ENCODE data around the gene UBE2L3. TPM values are rescaled to one million over a fixed set of nuclear protein-coding genes. Genes with fewer than 3 reads are reported as not detected.

The UBE2L3 gene
- total RNA-seq, 2 experiments from 2014 or later, result 18.7 TPM

DNA sequence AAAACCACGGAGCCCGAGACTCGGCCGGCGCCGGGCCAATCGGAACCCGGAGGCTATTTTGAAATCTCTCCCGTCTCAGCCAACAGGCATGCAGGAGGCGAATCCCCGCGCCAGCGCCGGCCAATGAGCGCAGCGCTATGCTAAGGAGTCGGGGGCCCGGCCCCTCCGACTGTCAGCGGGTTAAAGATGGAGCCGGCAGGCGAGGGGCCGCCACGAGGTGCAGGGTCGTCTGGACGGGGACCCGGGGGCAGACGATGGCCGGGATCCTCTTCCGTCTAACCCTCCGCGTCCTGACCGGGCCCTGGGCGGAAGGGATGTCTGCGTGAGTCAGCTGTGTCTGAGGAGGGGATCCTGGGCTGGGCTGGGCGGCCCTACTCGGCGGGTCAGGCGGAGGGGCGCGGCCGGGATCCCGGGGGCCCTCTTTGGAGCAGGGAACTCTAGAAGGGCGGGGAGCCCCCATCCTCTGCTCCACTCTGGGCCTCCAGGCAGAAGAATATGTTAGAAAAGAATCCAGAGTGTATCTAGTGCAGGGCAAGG is 84.6 kb downstream of the UBE2L3 start:
- Histone ChIP-seq H3K4me1 (ENCODE audit: insufficient read depth, low read length) (peaks cover 32% of the 10 kb centered on the region), H3K27me3 (ENCODE audit: control insufficient read depth in 1 of 2, insufficient read depth in 2 of 2, low read length in 2 of 2) (no peaks in the 10 kb centered on the region), H3K4me3 (ENCODE audit: low read length) (peak overlapping the region; percentile 65), H3K27ac (ENCODE audit: low read depth in 1 of 2, low read length in 2 of 2) (no peak overlapping the region), H3K9me3 (ENCODE audit: control insufficient read depth in 1 of 2, insufficient read depth in 1 of 2, low read length in 2 of 2) (no peaks in the 10 kb centered on the region), H3K36me3 (ENCODE audit: insufficient read depth, low read length) (peaks cover 12% of the 10 kb centered on the region)
- ChIA-PET POLR2A (interaction anchor here (2.1 to 4.4 kb wide), 2 partner anchors 10 to 23 kb away, joined by 10 to 32 read pairs; partner anchors contain the start of gene SDF2L1), CTCF (interaction anchor here (1.0 to 1.4 kb wide), 2 partner anchors 9 to 10 kb away, joined by 4 to 5 read pairs; partner anchors contain the start of gene SDF2L1)
- peaks cover 4% of the 10 kb centered on the region for H3K36me3 Mint-ChIP-seq (ENCODE audit: low read depth)
- H3K27me3 Mint-ChIP-seq, result no peaks in the 10 kb centered on the region
- peak; percentile 61 to 89 (median 74) for DNase-seq
- TF ChIP-seq, protein P1, sequence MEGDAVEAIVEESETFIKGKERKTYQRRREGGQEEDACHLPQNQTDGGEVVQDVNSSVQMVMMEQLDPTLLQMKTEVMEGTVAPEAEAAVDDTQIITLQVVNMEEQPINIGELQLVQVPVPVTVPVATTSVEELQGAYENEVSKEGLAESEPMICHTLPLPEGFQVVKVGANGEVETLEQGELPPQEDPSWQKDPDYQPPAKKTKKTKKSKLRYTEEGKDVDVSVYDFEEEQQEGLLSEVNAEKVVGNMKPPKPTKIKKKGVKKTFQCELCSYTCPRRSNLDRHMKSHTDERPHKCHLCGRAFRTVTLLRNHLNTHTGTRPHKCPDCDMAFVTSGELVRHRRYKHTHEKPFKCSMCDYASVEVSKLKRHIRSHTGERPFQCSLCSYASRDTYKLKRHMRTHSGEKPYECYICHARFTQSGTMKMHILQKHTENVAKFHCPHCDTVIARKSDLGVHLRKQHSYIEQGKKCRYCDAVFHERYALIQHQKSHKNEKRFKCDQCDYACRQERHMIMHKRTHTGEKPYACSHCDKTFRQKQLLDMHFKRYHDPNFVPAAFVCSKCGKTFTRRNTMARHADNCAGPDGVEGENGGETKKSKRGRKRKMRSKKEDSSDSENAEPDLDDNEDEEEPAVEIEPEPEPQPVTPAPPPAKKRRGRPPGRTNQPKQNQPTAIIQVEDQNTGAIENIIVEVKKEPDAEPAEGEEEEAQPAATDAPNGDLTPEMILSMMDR (IDR thresholded peaks at IDR 0.05), result no peak
- H3K9me3 Mint-ChIP-seq, result no peaks in the 10 kb centered on the region
- intact Hi-C loops (cut with DNase I, micrococcal nuclease), result no loop called here
- no peak overlapping the region for H3K27ac Mint-ChIP-seq
- H3K4me1 Mint-ChIP-seq (ENCODE audit: low read depth), result peaks cover 33% of the 10 kb centered on the region
- peak; percentile 98 for ATAC-seq (ENCODE audit: poor library complexity)
- H3K4me3 Mint-ChIP-seq, result peak overlapping the region; percentile 87

DNA sequence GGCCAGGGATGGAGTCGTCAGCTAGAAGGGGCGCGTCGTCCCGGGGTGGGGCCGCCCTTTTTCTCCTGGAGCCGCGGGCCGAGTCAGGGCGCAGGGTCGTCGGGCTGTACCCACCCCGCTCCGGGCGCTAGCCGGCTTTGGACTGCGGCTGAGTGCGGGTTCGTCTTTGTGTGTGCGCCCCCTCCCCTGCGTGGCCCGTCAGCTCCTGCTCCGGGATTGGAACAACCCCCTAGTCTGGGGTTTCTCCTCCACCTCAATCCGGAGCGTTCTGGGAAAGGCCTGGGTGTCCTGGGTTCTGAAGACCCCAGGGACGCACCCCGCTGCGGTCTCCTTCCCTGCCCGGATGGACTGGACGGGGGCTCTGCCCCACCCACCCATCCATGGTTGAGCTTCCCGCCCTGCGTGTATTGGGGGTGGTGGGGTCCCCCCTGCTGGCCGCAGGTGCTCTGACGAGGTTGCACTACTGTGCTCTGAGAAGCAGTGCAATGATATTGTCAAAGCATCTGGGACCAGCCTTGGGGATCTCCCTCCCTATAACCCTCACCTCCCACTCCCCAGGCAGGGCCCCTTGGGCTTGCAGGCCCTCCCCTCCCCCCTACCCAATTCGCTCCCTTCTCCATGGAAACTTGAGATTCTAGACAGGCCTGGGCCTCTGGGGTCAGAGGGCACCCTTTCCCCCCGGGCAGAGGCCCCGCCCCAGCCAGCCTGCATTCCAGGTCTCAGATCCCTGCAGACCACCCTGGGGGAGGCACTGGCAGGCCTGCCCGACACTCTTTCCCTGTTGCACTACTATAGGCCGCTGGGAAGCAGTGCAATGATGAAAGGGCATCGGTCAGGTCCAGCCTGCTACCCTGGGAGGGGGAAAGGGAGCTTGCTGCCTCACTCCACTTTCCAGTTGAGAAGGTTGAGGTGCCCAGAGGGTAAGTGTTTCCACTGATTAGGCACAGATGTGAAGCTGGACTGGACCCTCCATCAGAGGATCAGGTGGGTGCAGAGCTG is 85.3 kb downstream of the UBE2L3 start:
- ChIA-PET POLR2A (interaction anchor here (2.1 to 4.4 kb wide), 2 partner anchors 11 to 24 kb away, joined by 10 to 32 read pairs; partner anchors contain the start of gene SDF2L1), CTCF (interaction anchor here (1.1 to 1.4 kb wide), 2 partner anchors 10 to 24 kb away, joined by 3 to 5 read pairs; no protein-coding TSS in a partner anchor)
- intact Hi-C loops (cut with DNase I, micrococcal nuclease), result no loop called here
- Mint-ChIP-seq H3K27me3 (no peaks in the 10 kb centered on the region), H3K27ac (no peak overlapping the region), H3K9me3 (no peaks in the 10 kb centered on the region), H3K4me1 (ENCODE audit: low read depth) (peaks cover 35% of the 10 kb centered on the region), H3K36me3 (ENCODE audit: low read depth) (peaks cover 4% of the 10 kb centered on the region), H3K4me3 (peak overlapping the region; percentile 45)
- no peak for ATAC-seq (ENCODE audit: poor library complexity)
- Histone ChIP-seq H3K4me1 (ENCODE audit: insufficient read depth, low read length) (peaks cover 35% of the 10 kb centered on the region), H3K27me3 (ENCODE audit: control insufficient read depth in 1 of 2, insufficient read depth in 2 of 2, low read length in 2 of 2) (no peaks in the 10 kb centered on the region), H3K4me3 (ENCODE audit: low read length) (peak overlapping the region; percentile 65), H3K36me3 (ENCODE audit: insufficient read depth, low read length) (peaks cover 8% of the 10 kb centered on the region), H3K27ac (ENCODE audit: low read depth in 1 of 2, low read length in 2 of 2) (no peak overlapping the region), H3K9me3 (ENCODE audit: control insufficient read depth in 1 of 2, insufficient read depth in 1 of 2, low read length in 2 of 2) (no peaks in the 10 kb centered on the region)
- TF ChIP-seq, protein P1 (IDR thresholded peaks at IDR 0.05), result no peak
- DNase-seq, result peak in 1 of 14 experiments; percentile 40

DNA sequence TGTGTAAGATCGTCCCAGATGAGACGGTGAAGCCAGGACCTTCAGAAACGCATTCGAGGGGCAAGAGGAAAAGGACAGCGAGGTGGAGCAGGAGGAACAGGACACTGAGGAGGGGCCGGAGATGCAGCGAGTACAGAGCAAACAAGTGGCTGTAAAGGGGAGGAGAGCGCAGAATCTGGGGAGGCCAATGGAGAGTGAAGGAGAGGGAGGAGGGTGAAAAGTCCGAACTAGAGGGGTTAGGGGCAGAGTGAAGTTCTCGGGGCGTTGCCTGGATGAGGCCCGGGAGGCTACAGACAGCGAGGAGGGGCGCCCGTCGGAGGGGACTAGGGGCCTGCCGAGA is 89.5 kb downstream of the UBE2L3 start:
- POLR2A ChIA-PET, result interaction anchor here (1.3 to 2.4 kb wide), 2 partner anchors 15 to 28 kb away, joined by 5 to 11 read pairs; partner anchors contain the start of gene SDF2L1
- Histone ChIP-seq H3K9me3 (ENCODE audit: control insufficient read depth in 1 of 2, insufficient read depth in 1 of 2, low read length in 2 of 2) (no peaks in the 10 kb centered on the region), H3K4me1 (ENCODE audit: insufficient read depth, low read length) (peaks cover 29% of the 10 kb centered on the region), H3K36me3 (ENCODE audit: insufficient read depth, low read length) (no peaks in the 10 kb centered on the region), H3K4me3 (ENCODE audit: low read length) (peak overlapping the region; percentile 24), H3K27ac (ENCODE audit: low read depth in 1 of 2, low read length in 2 of 2) (no peak overlapping the region), H3K27me3 (ENCODE audit: control insufficient read depth in 1 of 2, insufficient read depth in 2 of 2, low read length in 2 of 2) (no peaks in the 10 kb centered on the region)
- peaks cover 16% of the 10 kb centered on the region for H3K4me1 Mint-ChIP-seq (ENCODE audit: low read depth)
- CTCF ChIA-PET, result interaction anchor here (1.4 to 1.7 kb wide), 3 partner anchors 10 to 15 kb away, joined by 4 to 7 read pairs (median 5); partner anchors contain the start of gene SDF2L1
- TF ChIP-seq, protein P1 (IDR thresholded peaks at IDR 0.05), result no peak
- intact Hi-C loops (cut with DNase I, micrococcal nuclease), result loop anchor here in 1 of 2 experiments (1.0 to 2.0 kb wide), 2 partner anchors 8 to 14 kb away; partner anchors contain the start of gene SDF2L1
- no peaks in the 10 kb centered on the region for H3K27me3 Mint-ChIP-seq
- no peaks in the 10 kb centered on the region for H3K9me3 Mint-ChIP-seq
- no peaks in the 10 kb centered on the region for H3K36me3 Mint-ChIP-seq (ENCODE audit: low read depth)
- H3K4me3 Mint-ChIP-seq, result peak overlapping the region; percentile 69
- DNase-seq (no peak), ATAC-seq (ENCODE audit: poor library complexity) (no peak)
- no peak overlapping the region for H3K27ac Mint-ChIP-seq

Measured in CD4-positive, alpha-beta T cell (primary cell).